Measurements from ENCODE around the gene ANXA4. TPM values are rescaled to one million over a fixed set of nuclear protein-coding genes. Genes with fewer than 3 reads are reported as not detected.

Gene ANXA4
- total and polyA plus RNA-seq, 2 of the 13 experiments (the other 11 are each of a cell fraction or from before 2014, with no cell fraction given): 155 to 168 TPM

DNA sequence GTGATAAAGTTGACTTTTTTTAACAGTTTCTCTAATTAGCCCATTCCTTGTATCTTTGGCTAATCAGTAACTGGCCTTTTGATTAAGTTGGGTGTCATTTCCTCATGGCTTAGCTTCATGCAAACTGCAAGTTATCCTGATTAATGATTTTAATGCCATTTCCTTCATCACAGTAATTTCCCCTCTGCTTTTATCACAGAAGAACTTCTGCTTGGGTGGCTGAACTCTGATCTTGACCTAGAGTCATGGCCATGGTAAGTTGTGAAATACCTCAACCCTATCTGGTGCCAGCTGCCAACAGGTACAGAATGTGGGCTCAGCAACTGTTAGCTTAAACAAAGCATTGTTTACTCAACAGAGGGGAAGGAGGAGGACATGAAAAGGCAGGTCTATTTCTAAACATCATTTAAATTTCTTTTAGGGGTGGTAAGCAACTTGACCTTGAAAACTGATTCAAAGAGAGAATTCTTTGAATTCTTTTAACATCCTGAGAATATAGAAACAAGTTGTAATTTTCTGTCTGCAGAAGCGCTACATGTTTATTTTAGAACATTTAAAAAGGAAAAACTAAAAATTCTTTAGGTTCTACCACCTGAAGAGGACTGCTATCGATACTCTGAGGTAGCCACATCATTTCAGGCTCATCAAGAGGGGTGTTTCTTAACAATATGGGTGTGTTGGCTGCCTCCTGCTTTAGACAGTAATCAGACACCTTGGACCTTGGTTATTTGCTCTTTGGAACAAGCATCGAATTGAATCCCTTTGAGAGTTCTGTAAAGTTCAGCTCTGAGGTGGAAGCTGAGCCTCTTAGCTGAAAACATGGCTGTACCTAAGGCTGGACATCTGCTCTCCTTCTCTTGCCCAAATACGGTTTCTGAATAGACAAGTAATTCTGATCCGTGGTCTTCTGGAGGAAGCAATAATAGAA lies 39.7 kb downstream of the ANXA4 start (continued):
- TF ChIP-seq ZNF280D (CRISPR knock-in tag; IDR thresholded peaks at IDR 0.05) (peak; percentile 70; the same call in 1 of the 2 replicates), ZNF44 (CRISPR knock-in tag; IDR thresholded peaks at IDR 0.05) (no peak; the same call in 1 of the 2 replicates), ATRX (CRISPR knock-in tag; IDR thresholded peaks at IDR 0.05; ENCODE audit: borderline replicate concordance) (no peak), THRA (CRISPR knock-in tag; IDR thresholded peaks at IDR 0.05; ENCODE audit: borderline replicate concordance) (peak; percentile 98), MBNL3 (CRISPR knock-in tag; conservative IDR thresholded peaks at IDR 0.05) (no peak), RBM22 (optimal IDR thresholded peaks at IDR 0.05; ENCODE audit: low read length) (no peak), THAP8 (CRISPR knock-in tag; IDR thresholded peaks at IDR 0.05; ENCODE audit: borderline replicate concordance) (no peak), UBTF (CRISPR knock-in tag; IDR thresholded peaks at IDR 0.05) (no peak), U2AF1 (optimal IDR thresholded peaks at IDR 0.05; ENCODE audit: low read depth, low read length) (no peak), MED13 (CRISPR knock-in tag; IDR thresholded peaks at IDR 0.05) (peak; percentile 88), SRSF1 (optimal IDR thresholded peaks at IDR 0.05; ENCODE audit: low read depth, low read length) (no peak), HES4 (CRISPR knock-in tag; IDR thresholded peaks at IDR 0.05; ENCODE audit: borderline replicate concordance) (no peak), PHF20 (CRISPR knock-in tag; IDR thresholded peaks at IDR 0.05) (no peak; the same call in 1 of the 2 replicates), SNAPC2 (CRISPR knock-in tag; IDR thresholded peaks at IDR 0.05) (peak; percentile 73; the same call in 1 of the 2 replicates), NBN (conservative IDR thresholded peaks at IDR 0.05) (no peak)
- TF ChIP-seq, protein P1, sequence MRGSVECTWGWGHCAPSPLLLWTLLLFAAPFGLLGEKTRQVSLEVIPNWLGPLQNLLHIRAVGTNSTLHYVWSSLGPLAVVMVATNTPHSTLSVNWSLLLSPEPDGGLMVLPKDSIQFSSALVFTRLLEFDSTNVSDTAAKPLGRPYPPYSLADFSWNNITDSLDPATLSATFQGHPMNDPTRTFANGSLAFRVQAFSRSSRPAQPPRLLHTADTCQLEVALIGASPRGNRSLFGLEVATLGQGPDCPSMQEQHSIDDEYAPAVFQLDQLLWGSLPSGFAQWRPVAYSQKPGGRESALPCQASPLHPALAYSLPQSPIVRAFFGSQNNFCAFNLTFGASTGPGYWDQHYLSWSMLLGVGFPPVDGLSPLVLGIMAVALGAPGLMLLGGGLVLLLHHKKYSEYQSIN (CRISPR knock-in tag; IDR thresholded peaks at IDR 0.05; ENCODE audit: borderline replicate concordance): no peak
- TF ChIP-seq, protein P2, sequence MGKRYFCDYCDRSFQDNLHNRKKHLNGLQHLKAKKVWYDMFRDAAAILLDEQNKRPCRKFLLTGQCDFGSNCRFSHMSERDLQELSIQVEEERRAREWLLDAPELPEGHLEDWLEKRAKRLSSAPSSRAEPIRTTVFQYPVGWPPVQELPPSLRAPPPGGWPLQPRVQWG (CRISPR knock-in tag; IDR thresholded peaks at IDR 0.05; ENCODE audit: borderline replicate concordance, low read depth): no peak

Measured in HepG2 (cell line).